GM18508 (cell line): ENCODE measurements around the gene C6orf118.

ENCODE experiments used
- ATAC-seq: cut with Tn5 transposase; IDR thresholded peaks from one replicate; pipeline ENCODE4 v1.9.1; 2021; ENCODE audit warnings: moderate number of reproducible peaks; ENCODE audit not compliant: insufficient read depth, unreplicated experiment

The C6orf118 gene

GRCh38 chr6:165245287-165245686 is 64.1 kb downstream of the C6orf118 start:
- no peak for ATAC-seq

GRCh38 chr6:165244524-165245247 is 64.7 kb downstream of the C6orf118 start:
- ATAC-seq = no peak

GRCh38 chr6:165243801-165244200 is 65.6 kb downstream of the C6orf118 start:
- ATAC-seq = no peak

GRCh38 chr6:165236326-165236725 is 73.1 kb downstream of the C6orf118 start:
- ATAC-seq = no peak

GRCh38 chr6:165232731-165233488 is 76.5 kb downstream of the C6orf118 start:
- no peak for ATAC-seq

GRCh38 chr6:165231581-165232561 is 77.5 kb downstream of the C6orf118 start:
- no peak for ATAC-seq

GRCh38 chr6:165231177-165231576 is 78.2 kb downstream of the C6orf118 start:
- no peak for ATAC-seq
